Measurements from ENCODE around the gene JMY. TPM values are rescaled to one million over a fixed set of nuclear protein-coding genes. Genes with fewer than 3 reads are reported as not detected.

The JMY gene
- total RNA-seq, 1 experiment from 2014 or later, result 15.2 TPM

DNA sequence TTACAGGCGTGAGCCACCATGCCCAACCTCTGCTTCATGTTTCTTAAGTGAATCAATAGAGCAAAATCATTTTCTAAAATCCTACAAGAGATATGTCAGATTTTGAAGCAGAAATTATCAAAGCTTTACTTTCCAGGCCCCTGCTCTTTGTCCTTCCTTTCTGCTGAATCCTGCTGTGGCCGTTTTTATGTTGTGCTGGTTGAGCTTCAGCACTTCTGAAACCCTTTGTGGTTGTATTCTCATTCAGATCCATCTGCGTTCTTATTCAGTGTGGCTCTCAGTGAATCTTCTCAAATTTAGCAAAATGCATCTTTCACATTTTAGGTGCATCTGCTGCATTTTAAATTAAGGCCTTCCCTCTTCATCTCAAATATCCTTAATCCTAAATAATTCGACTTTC is 26.0 kb downstream of the JMY start:
- H3K27ac Mint-ChIP-seq, result peak overlapping the region; percentile 93 to 97 (median 95)
- H3K36me3 Mint-ChIP-seq (ENCODE audit: insufficient read depth in 1 of 3, low read depth in 3 of 3), result no peaks in the 10 kb centered on the region; a peak in 2 of 7 replicates
- Histone ChIP-seq H3K23ac (ENCODE audit: insufficient read length, low read depth, low read length) (no peak overlapping the region), H3K9ac (ENCODE audit: extremely low read depth, insufficient read length, low read length) (no peak overlapping the region), H3K9me3 (ENCODE audit: control insufficient read depth, low read depth, low read length) (no peaks in the 10 kb centered on the region), H4K8ac (replicated peaks; ENCODE audit: insufficient read length, low read depth, low read length) (no peak overlapping the region), H3K27me3 (ENCODE audit: insufficient read depth, low read length) (no peaks in the 10 kb centered on the region), H3K79me1 (ENCODE audit: insufficient read depth, low read depth, low read length, poor library complexity, severe bottlenecking) (no peaks in the 10 kb centered on the region), H3K4me1 (ENCODE audit: insufficient read depth, low read length) (peaks cover 5% of the 10 kb centered on the region; the same call in 1 of the 2 replicates), H3T11ph (ENCODE audit: low read length) (no peak overlapping the region), H3K4me2 (ENCODE audit: insufficient read depth, insufficient read length, low read length) (no peak overlapping the region), H3K56ac (ENCODE audit: insufficient read length, low read depth, low read length) (no peak overlapping the region), H3K79me2 (ENCODE audit: insufficient read depth, low read length) (peaks cover 7% of the 10 kb centered on the region; the same call in 1 of the 2 replicates), H2BK5ac (ENCODE audit: insufficient read length, low read length) (no peak overlapping the region), H4K91ac (ENCODE audit: insufficient read length, low read depth, low read length) (no peak overlapping the region), H3K14ac (ENCODE audit: insufficient read depth, low read length) (no peak overlapping the region), H4K20me1 (ENCODE audit: control insufficient read depth, insufficient read depth, insufficient read length) (no peaks in the 10 kb centered on the region), H3K4ac (ENCODE audit: low read depth, low read length) (no peak overlapping the region), H2BK15ac (ENCODE audit: low read depth, low read length) (no peak overlapping the region), H3K27ac (ENCODE audit: insufficient read length, low read depth, low read length) (peak overlapping the region; percentile 65), H2AFZ (ENCODE audit: low read length) (no peak overlapping the region), H2BK20ac (ENCODE audit: low read depth, low read length, poor library complexity, severe bottlenecking) (no peak overlapping the region), H2BK12ac (ENCODE audit: insufficient read length, low read depth, low read length) (no peak overlapping the region), H4K5ac (ENCODE audit: insufficient read length, low read depth, low read length) (no peak overlapping the region), H3K23me2 (ENCODE audit: insufficient read length, low read depth, low read length, poor library complexity, severe bottlenecking) (no peaks in the 10 kb centered on the region), H3K18ac (ENCODE audit: insufficient read length, low read depth, low read length) (no peak overlapping the region), H2AK5ac (ENCODE audit: insufficient read length, low read length) (no peak overlapping the region), H2BK120ac (ENCODE audit: low read depth, low read length, poor library complexity, severe bottlenecking) (no peak overlapping the region)
- no peaks in the 10 kb centered on the region for H3K9me3 Mint-ChIP-seq
- TF ChIP-seq, protein P1, sequence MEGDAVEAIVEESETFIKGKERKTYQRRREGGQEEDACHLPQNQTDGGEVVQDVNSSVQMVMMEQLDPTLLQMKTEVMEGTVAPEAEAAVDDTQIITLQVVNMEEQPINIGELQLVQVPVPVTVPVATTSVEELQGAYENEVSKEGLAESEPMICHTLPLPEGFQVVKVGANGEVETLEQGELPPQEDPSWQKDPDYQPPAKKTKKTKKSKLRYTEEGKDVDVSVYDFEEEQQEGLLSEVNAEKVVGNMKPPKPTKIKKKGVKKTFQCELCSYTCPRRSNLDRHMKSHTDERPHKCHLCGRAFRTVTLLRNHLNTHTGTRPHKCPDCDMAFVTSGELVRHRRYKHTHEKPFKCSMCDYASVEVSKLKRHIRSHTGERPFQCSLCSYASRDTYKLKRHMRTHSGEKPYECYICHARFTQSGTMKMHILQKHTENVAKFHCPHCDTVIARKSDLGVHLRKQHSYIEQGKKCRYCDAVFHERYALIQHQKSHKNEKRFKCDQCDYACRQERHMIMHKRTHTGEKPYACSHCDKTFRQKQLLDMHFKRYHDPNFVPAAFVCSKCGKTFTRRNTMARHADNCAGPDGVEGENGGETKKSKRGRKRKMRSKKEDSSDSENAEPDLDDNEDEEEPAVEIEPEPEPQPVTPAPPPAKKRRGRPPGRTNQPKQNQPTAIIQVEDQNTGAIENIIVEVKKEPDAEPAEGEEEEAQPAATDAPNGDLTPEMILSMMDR (conservative IDR thresholded peaks at IDR 0.05), result no peak
- 100% methylated on average over 1 of the region's 4 CpGs for WGBS (ENCODE audit: extremely low coverage, insufficient read length, low lambda C conversion rate)
- peak overlapping the region in 1 of 2 experiments; percentile 7; a peak in 3 of 5 replicates for H3K4me3 Mint-ChIP-seq
- no peaks in the 10 kb centered on the region for H3K27me3 Mint-ChIP-seq (ENCODE audit: low read depth)
- H3K4me1 Mint-ChIP-seq, result peaks cover 28 to 34% of the 10 kb centered on the region in 2 experiments
- DNase-seq, result no peak
